ENCODE data around the gene GTF2F1.

DNA sequence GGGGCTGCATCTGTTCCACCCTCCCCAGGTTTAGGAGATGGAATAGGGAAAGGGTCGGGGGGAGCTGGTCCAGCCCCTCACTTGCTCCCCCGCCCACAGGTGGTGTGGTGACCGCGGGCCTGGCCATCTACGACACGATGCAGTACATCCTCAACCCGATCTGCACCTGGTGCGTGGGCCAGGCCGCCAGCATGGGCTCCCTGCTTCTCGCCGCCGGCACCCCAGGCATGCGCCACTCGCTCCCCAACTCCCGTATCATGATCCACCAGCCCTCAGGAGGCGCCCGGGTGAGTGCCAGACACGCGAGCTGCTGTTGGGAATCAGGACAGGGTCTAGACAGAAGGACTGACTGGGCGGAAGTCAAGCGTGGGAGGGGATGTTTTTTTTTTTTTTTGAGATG is 28.6 kb downstream of the GTF2F1 start:
- TF ChIP-seq SETDB1 (IDR thresholded peaks at IDR 0.05; ENCODE audit: low read length) (no peak), USF2 (CRISPR knock-in tag; IDR thresholded peaks at IDR 0.05) (no peak), ZNF707 (CRISPR knock-in tag; conservative IDR thresholded peaks at IDR 0.05) (no peak), MTA2 (IDR thresholded peaks at IDR 0.05; ENCODE audit: low read depth) (no peak), RCOR1 (IDR thresholded peaks at IDR 0.05; ENCODE audit: borderline replicate concordance in 1 of 2, low read depth in 2 of 2, low read length in 2 of 2) (no peak), POLR2A (conservative IDR thresholded peaks at IDR 0.05) (no peak), ZFX (CRISPR knock-in tag; IDR thresholded peaks at IDR 0.05) (no peak), REST (IDR thresholded peaks at IDR 0.05; ENCODE audit: borderline replicate concordance) (no peak), REST (CRISPR knock-in tag; IDR thresholded peaks at IDR 0.05; ENCODE audit: low read depth) (no peak), TCF7 (IDR thresholded peaks at IDR 0.05; ENCODE audit: borderline replicate concordance) (no peak)
- TF ChIP-seq, protein P1, sequence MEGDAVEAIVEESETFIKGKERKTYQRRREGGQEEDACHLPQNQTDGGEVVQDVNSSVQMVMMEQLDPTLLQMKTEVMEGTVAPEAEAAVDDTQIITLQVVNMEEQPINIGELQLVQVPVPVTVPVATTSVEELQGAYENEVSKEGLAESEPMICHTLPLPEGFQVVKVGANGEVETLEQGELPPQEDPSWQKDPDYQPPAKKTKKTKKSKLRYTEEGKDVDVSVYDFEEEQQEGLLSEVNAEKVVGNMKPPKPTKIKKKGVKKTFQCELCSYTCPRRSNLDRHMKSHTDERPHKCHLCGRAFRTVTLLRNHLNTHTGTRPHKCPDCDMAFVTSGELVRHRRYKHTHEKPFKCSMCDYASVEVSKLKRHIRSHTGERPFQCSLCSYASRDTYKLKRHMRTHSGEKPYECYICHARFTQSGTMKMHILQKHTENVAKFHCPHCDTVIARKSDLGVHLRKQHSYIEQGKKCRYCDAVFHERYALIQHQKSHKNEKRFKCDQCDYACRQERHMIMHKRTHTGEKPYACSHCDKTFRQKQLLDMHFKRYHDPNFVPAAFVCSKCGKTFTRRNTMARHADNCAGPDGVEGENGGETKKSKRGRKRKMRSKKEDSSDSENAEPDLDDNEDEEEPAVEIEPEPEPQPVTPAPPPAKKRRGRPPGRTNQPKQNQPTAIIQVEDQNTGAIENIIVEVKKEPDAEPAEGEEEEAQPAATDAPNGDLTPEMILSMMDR (IDR thresholded peaks at IDR 0.05 in 2 of 3, conservative IDR thresholded peaks at IDR 0.05 in 1 of 3; ENCODE audit: insufficient read depth in 2 of 3, low read depth in 1 of 3, low read length in 3 of 3): no peak
- TF ChIP-seq, protein P2, sequence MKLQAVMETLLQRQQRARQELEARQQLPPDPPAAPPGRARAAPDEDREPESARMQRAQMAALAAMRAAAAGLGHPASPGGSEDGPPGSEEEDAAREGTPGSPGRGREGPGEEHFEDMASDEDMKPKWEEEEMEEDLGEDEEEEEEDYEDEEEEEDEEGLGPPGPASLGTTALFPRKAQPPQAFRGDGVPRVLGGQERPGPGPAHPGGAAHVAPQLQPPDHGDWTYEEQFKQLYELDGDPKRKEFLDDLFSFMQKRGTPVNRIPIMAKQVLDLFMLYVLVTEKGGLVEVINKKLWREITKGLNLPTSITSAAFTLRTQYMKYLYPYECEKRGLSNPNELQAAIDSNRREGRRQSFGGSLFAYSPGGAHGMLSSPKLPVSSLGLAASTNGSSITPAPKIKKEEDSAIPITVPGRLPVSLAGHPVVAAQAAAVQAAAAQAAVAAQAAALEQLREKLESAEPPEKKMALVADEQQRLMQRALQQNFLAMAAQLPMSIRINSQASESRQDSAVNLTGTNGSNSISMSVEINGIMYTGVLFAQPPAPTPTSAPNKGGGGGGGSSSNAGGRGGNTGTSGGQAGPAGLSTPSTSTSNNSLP (IDR thresholded peaks at IDR 0.05; ENCODE audit: borderline replicate concordance, low read depth, low read length): no peak

Measured in K562 (cell line).